Stomach (tissue), 4 donors: Measurements from ENCODE around the gene NOMO2.
"Not testable (repeated sequence)": the region's sequence is repeated elsewhere in the genome, so short reads cannot be mapped to it uniquely, and the experiment has no call there.

Source experiments
- CTCF ChIP-seq, 7 experiments: fragments of 450-650 bp in 4 of 7; fragments of 200-600 bp in 3 of 7; sonication (generic) in 3 of 7; IDR thresholded peaks; one replicate each; pipeline ENCODE4 v1.5.1; 2016 to 2019; ENCODE audit warnings: antibody characterized with exemption in 7 of 7, control low read depth in 2 of 7, mild to moderate bottlenecking in 1 of 7
- EP300 ChIP-seq: sonication (generic); formaldehyde crosslinking; IDR thresholded peaks from one replicate; pipeline ENCODE4 v1.6.1; 2017; ENCODE audit warnings: antibody characterized with exemption
- POLR2A ChIP-seq, 4 donors: fragments of 450-650 bp; IDR thresholded peaks; one replicate each; pipeline ENCODE4 v1.6.1; 2016; ENCODE audit warnings: antibody characterized with exemption in 4 of 4, control low read depth in 2 of 4, mild to moderate bottlenecking in 1 of 4, moderate library complexity in 1 of 4
- POLR2AphosphoS5 ChIP-seq, 3 donors: sonication (generic); formaldehyde crosslinking; IDR thresholded peaks; one replicate each; pipeline ENCODE4 v1.6.1; 2016; ENCODE audit warnings: antibody characterized with exemption in 3 of 3

GRCh38 chr16:18608271-18608670 is 46.4 kb upstream of the NOMO2 start:
- not testable (repeated sequence) for TF ChIP-seq CTCF (IDR thresholded peaks at IDR 0.05); EP300; POLR2A (IDR thresholded peaks at IDR 0.05); POLR2AphosphoS5 (IDR thresholded peaks at IDR 0.05)
